Small intestine (tissue), 7 donors: ENCODE results near the gene KIF7. TPM values are rescaled to one million over a fixed set of nuclear protein-coding genes. Genes with fewer than 3 reads are reported as not detected.

ENCODE experiments used
- DNase-seq, 2 donors: peaks; one replicate each; pipeline versions ENCODE4 v3.0.0 to v3.0.0-alpha.2; 2013
- FAIRE-seq: peaks from 2 replicates; lab custom pipeline; 2012; peaks lifted over from hg19 to GRCh38; lab: Jason Lieb, UNC
- H3K27ac ChIP-seq, 3 donors: one replicate each; pipeline ENCODE4 v1.5.1; 2013; ENCODE audit warnings: low read length in 2 of 3, mild to moderate bottlenecking in 2 of 3, control low read depth in 1 of 3, inconsistent platforms in 1 of 3, low read depth in 1 of 3, moderate library complexity in 1 of 3
- H3K27me3 ChIP-seq, 3 donors: one replicate each; pipeline ENCODE4 v1.6.1; 2013; ENCODE audit warnings: low read length in 3 of 3, inconsistent platforms in 1 of 3; ENCODE audit not compliant: control insufficient read depth in 3 of 3, insufficient read depth in 3 of 3
- H3K36me3 ChIP-seq, 3 donors: one replicate each; pipeline ENCODE4 v1.6.1; 2013; ENCODE audit warnings: low read length in 3 of 3, inconsistent platforms in 1 of 3, low read depth in 1 of 3, mild to moderate bottlenecking in 1 of 3, moderate library complexity in 1 of 3; ENCODE audit not compliant: control insufficient read depth in 3 of 3, insufficient read depth in 2 of 3
- H3K4me1 ChIP-seq, 3 donors: one replicate each; pipeline ENCODE4 v1.6.1; 2013; ENCODE audit warnings: low read length in 2 of 3, inconsistent platforms in 1 of 3, low read depth in 1 of 3, mild to moderate bottlenecking in 1 of 3, moderate library complexity in 1 of 3; ENCODE audit not compliant: control insufficient read depth in 3 of 3, insufficient read depth in 2 of 3
- H3K4me3 ChIP-seq, 3 donors: one replicate each; pipeline ENCODE4 v1.5.1; 2013; ENCODE audit warnings: low read length in 3 of 3, control low read depth in 1 of 3, inconsistent platforms in 1 of 3, low read depth in 1 of 3, mild to moderate bottlenecking in 1 of 3, moderate library complexity in 1 of 3
- H3K9me3 ChIP-seq, 2 donors: one replicate each; pipeline ENCODE4 v1.6.1; 2013; ENCODE audit warnings: low read depth in 1 of 2, low read length in 1 of 2; ENCODE audit not compliant: control insufficient read depth in 2 of 2, insufficient read depth in 1 of 2
- WGBS, 3 donors: extraction: QIAGEN DNeasy Blood & Tissue Kit; methylation state at CpG; one replicate each; pipeline ENCODE4 v1.1.7; 2013; 5-methylcytosine and 5-hydroxymethylcytosine counted together
- polyA plus RNA-seq, 4 donors: library from polyadenylated mRNA; stranded (reverse) in 3 of 4; unstranded in 1 of 4; fragments of 200-250 nt in 3 of 4; fragments of 120-200 nt in 1 of 4; gene quantifications; one replicate each; pipeline versions ENCODE4 v1.2.1 to v1.2.3, GENCODE V29; 2013
- donor health status: healthy with polysubstance abuse.
- donor health status: control.
- donor health status: control.
- donor health status: Bipolar disorder and iron deficiency.
- donor health status: healthy.

Gene KIF7
- polyA plus RNA-seq, 4 donors: 0.27 to 2.1 (median 1.9) TPM; not detected in 1

- H3K4me3 ChIP-seq: no peak overlapping the region
- peaks cover 0 to 22% (median 3%) of the 10 kb centered on the region in 3 donors for H3K4me1 ChIP-seq
- no peaks in the 10 kb centered on the region for H3K27me3 ChIP-seq
- H3K36me3 ChIP-seq: no peaks in the 10 kb centered on the region
- DNase-seq (no peak), FAIRE-seq (no peak)
- WGBS, 3 donors: 71 to 82% (median 79%) methylated on average over 12 to 13 of the region's 13 CpGs
- H3K27ac ChIP-seq: no peak overlapping the region
- no peaks in the 10 kb centered on the region for H3K9me3 ChIP-seq
Observed at GRCh38 chr15:89666858-89667705, 11.8 kb upstream of the KIF7 start.

GRCh38 chr15:89666184-89666857 is 11.1 kb upstream of the KIF7 start:
- 87 to 90% (median 89%) methylated on average over 8 of the region's 8 CpGs for WGBS, 3 donors
- DNase-seq (no peak), FAIRE-seq (no peak)
- Histone ChIP-seq H3K9me3 (no peaks in the 10 kb centered on the region), H3K27ac (peak overlapping the region in 2 of 3 donors; percentile 68 to 70), H3K36me3 (no peaks in the 10 kb centered on the region), H3K4me3 (peak overlapping the region in 1 of 3 donors; percentile 26), H3K4me1 (peaks cover 0 to 22% (median 3%) of the 10 kb centered on the region in 3 donors), H3K27me3 (no peaks in the 10 kb centered on the region)

- DNase-seq (peak; percentile 46 to 76), FAIRE-seq (no peak)
- peak overlapping the region; percentile 34 to 70 (median 68) for H3K27ac ChIP-seq
- H3K9me3 ChIP-seq: no peaks in the 10 kb centered on the region
- H3K36me3 ChIP-seq: no peaks in the 10 kb centered on the region
- WGBS, 3 donors: 1 to 3% (median 2%) methylated on average over 54 to 72 of the region's 72 CpGs
- peak overlapping the region in 2 of 3 donors; percentile 42 to 55 for H3K4me3 ChIP-seq
- H3K4me1 ChIP-seq: peaks cover 0 to 19% (median 0%) of the 10 kb centered on the region in 3 donors
- peaks cover 0 to 2% (median 0%) of the 10 kb centered on the region in 3 donors for H3K27me3 ChIP-seq
Observed at GRCh38 chr15:89665449-89666181, 10.3 kb upstream of the KIF7 start.

GRCh38 chr15:89664441-89665350 is 9.4 kb upstream of the KIF7 start:
- Histone ChIP-seq H3K27ac (peak overlapping the region in 1 of 3 donors; percentile 70), H3K27me3 (peaks cover 0 to 6% (median 0%) of the 10 kb centered on the region in 3 donors), H3K4me3 (peak overlapping the region in 2 of 3 donors; percentile 42 to 55), H3K36me3 (no peaks in the 10 kb centered on the region), H3K9me3 (no peaks in the 10 kb centered on the region), H3K4me1 (peaks cover 0 to 19% (median 0%) of the 10 kb centered on the region in 3 donors)
- FAIRE-seq (no peak), DNase-seq (no peak)
- 80 to 86% (median 83%) methylated on average over 13 of the region's 13 CpGs for WGBS, 3 donors

GRCh38 chr15:89662893-89663626 is 7.8 kb upstream of the KIF7 start:
- H3K4me1 ChIP-seq: peaks cover 0 to 19% (median 0%) of the 10 kb centered on the region in 3 donors
- H3K9me3 ChIP-seq: no peaks in the 10 kb centered on the region
- no peaks in the 10 kb centered on the region for H3K36me3 ChIP-seq
- peak in 1 of 2 donors; percentile 35 for DNase-seq
- H3K27ac ChIP-seq: peak overlapping the region in 2 of 3 donors; percentile 22 to 52
- peaks cover 0 to 6% (median 0%) of the 10 kb centered on the region in 3 donors for H3K27me3 ChIP-seq
- no peak for FAIRE-seq
- H3K4me3 ChIP-seq: no peak overlapping the region
- WGBS, 3 donors: 55 to 84% (median 59%) methylated on average over 11 of the region's 11 CpGs

GRCh38 chr15:89660556-89660955 is 5.3 kb upstream of the KIF7 start:
- Histone ChIP-seq H3K36me3 (no peaks in the 10 kb centered on the region), H3K27me3 (peaks cover 0 to 16% (median 0%) of the 10 kb centered on the region in 3 donors), H3K4me1 (peaks cover 0 to 12% (median 0%) of the 10 kb centered on the region in 3 donors), H3K9me3 (no peaks in the 10 kb centered on the region), H3K4me3 (no peak overlapping the region), H3K27ac (no peak overlapping the region)
- FAIRE-seq (no peak), DNase-seq (no peak)
- WGBS, 3 donors: 82 to 95% (median 85%) methylated on average over 2 of the region's 2 CpGs

- no peaks in the 10 kb centered on the region for H3K9me3 ChIP-seq
- H3K4me3 ChIP-seq: no peak overlapping the region
- 79 to 82% (median 79%) methylated on average over 2 of the region's 2 CpGs for WGBS, 3 donors
- no peaks in the 10 kb centered on the region for H3K36me3 ChIP-seq
- H3K27ac ChIP-seq: no peak overlapping the region
- peaks cover 0 to 8% (median 0%) of the 10 kb centered on the region in 3 donors for H3K4me1 ChIP-seq
- FAIRE-seq (no peak), DNase-seq (no peak)
- H3K27me3 ChIP-seq: peaks cover 0 to 27% (median 0%) of the 10 kb centered on the region in 3 donors
Observed at GRCh38 chr15:89659295-89659694, 4.0 kb upstream of the KIF7 start.
